Trophoblast cell (in vitro differentiated cells and primary cell): ENCODE measurements around the gene RNU1-1.
"Not testable (repeated sequence)": the region's sequence is repeated elsewhere in the genome, so short reads cannot be mapped to it uniquely, and the experiment has no call there.

ENCODE experiments used
- DNase-seq, 2 donors: peaks; one replicate each; pipeline ENCODE4 v3.0.0-alpha.2; 2016
- H2AFZ ChIP-seq: 2 replicates; pipeline ENCODE4 v1.6.1; 2013; ENCODE audit warnings: low read length, moderate library complexity, mild to moderate bottlenecking; ENCODE audit not compliant: insufficient read depth, poor library complexity
- H2AK5ac ChIP-seq: 2 replicates; pipeline ENCODE4 v1.6.1; 2013; ENCODE audit warnings: mild to moderate bottlenecking, low read length
- H2BK120ac ChIP-seq: 2 replicates; pipeline ENCODE4 v1.6.1; 2013; ENCODE audit warnings: low read length, mild to moderate bottlenecking, moderate library complexity; ENCODE audit not compliant: insufficient read depth, poor library complexity
- H2BK12ac ChIP-seq: 2 replicates; pipeline ENCODE4 v1.6.1; 2013; ENCODE audit warnings: mild to moderate bottlenecking, low read length, moderate library complexity
- H2BK5ac ChIP-seq: 2 replicates; pipeline ENCODE4 v1.6.1; 2013; ENCODE audit warnings: low read length, low read depth, moderate library complexity, mild to moderate bottlenecking; ENCODE audit not compliant: poor library complexity
- H3K14ac ChIP-seq: 2 replicates; pipeline ENCODE4 v1.6.1; 2013; ENCODE audit warnings: mild to moderate bottlenecking, low read length
- H3K18ac ChIP-seq: 2 replicates; pipeline ENCODE4 v1.6.1; 2013; ENCODE audit warnings: mild to moderate bottlenecking, low read length
- H3K23ac ChIP-seq: 2 replicates; pipeline ENCODE4 v1.6.1; 2013; ENCODE audit warnings: low read length
- H3K27ac ChIP-seq: 2 replicates; pipeline ENCODE4 v1.5.1; 2013; ENCODE audit warnings: low read depth, mild to moderate bottlenecking, inconsistent platforms, low read length, moderate library complexity
- H3K27me3 ChIP-seq: 2 replicates; pipeline ENCODE4 v1.6.1; 2013; ENCODE audit warnings: inconsistent platforms, mild to moderate bottlenecking, low read length, moderate library complexity; ENCODE audit not compliant: insufficient read depth
- H3K36me3 ChIP-seq, 2 experiments: 1 replicate in 1 of 2; 2 replicates in 1 of 2; pipeline ENCODE4 v1.6.1; 2013; ENCODE audit warnings: low read length in 2 of 2, mild to moderate bottlenecking in 2 of 2, moderate library complexity in 1 of 2; ENCODE audit not compliant: insufficient read depth in 2 of 2, control insufficient read depth in 1 of 2
- H3K4ac ChIP-seq: 2 replicates; pipeline ENCODE4 v1.6.1; 2013; ENCODE audit warnings: low read depth, mild to moderate bottlenecking, low read length, moderate library complexity
- H3K4me1 ChIP-seq, 2 experiments: 1 replicate in 1 of 2; 2 replicates in 1 of 2; pipeline ENCODE4 v1.6.1; 2013; ENCODE audit warnings: low read length in 2 of 2, mild to moderate bottlenecking in 2 of 2, moderate library complexity in 1 of 2; ENCODE audit not compliant: insufficient read depth in 2 of 2, control insufficient read depth in 1 of 2
- H3K4me2 ChIP-seq: 2 replicates; pipeline ENCODE4 v1.6.1; 2013; ENCODE audit warnings: inconsistent platforms, mild to moderate bottlenecking, low read length, moderate library complexity
- H3K4me3 ChIP-seq: 2 replicates; pipeline ENCODE4 v1.5.1; 2013; ENCODE audit warnings: mild to moderate bottlenecking, low read depth, low read length, inconsistent platforms
- H3K79me1 ChIP-seq: one replicate; pipeline ENCODE4 v1.6.1; 2013; ENCODE audit warnings: low read length
- H3K79me2 ChIP-seq: 2 replicates; pipeline ENCODE4 v1.6.1; 2013; ENCODE audit warnings: low read length, mild to moderate bottlenecking; ENCODE audit not compliant: control insufficient read depth, insufficient read depth, poor library complexity
- H3K9ac ChIP-seq: 2 replicates; pipeline ENCODE4 v1.6.1; 2013; ENCODE audit warnings: mild to moderate bottlenecking, low read length
- H3K9me3 ChIP-seq: 2 replicates; pipeline ENCODE4 v1.6.1; 2013; ENCODE audit warnings: low read depth, mild to moderate bottlenecking, control low read depth, inconsistent platforms, low read length; ENCODE audit not compliant: insufficient read depth
- H4K12ac ChIP-seq: 2 replicates; pipeline ENCODE4 v1.6.1; 2013; ENCODE audit warnings: low read depth, mild to moderate bottlenecking, low read length, moderate library complexity
- H4K8ac ChIP-seq: 2 replicates; pipeline ENCODE4 v1.6.1; 2013; ENCODE audit warnings: low read depth, mild to moderate bottlenecking, low read length, moderate library complexity
- H4K91ac ChIP-seq: one replicate; pipeline ENCODE4 v1.6.1; 2013; ENCODE audit warnings: low read depth, mild to moderate bottlenecking, low read length, moderate library complexity
- WGBS: extraction: QIAGEN DNeasy Blood & Tissue Kit; methylation state at CpG from one replicate; pipeline ENCODE4 v1.1.7; 2013; ENCODE audit warnings: missing lambda C conversion rate; ENCODE audit not compliant: insufficient read length, insufficient coverage; ENCODE audit errors: extremely low coverage; 5-methylcytosine and 5-hydroxymethylcytosine counted together

RNU1-1 gene

GRCh38 chr1:16518913-16519254, 4.8 kb upstream of the RNU1-1 start:
- H4K8ac ChIP-seq, H3K18ac ChIP-seq, H2AFZ ChIP-seq, DNase-seq, H2BK12ac ChIP-seq, H3K27ac ChIP-seq, H2BK120ac ChIP-seq, H3K4me1 ChIP-seq, H4K91ac ChIP-seq, H3K9ac ChIP-seq, H3K36me3 ChIP-seq, H3K4ac ChIP-seq, H3K4me3 ChIP-seq, H3K79me2 ChIP-seq, H3K4me2 ChIP-seq, H3K79me1 ChIP-seq, H2AK5ac ChIP-seq, H2BK5ac ChIP-seq, H4K12ac ChIP-seq, H3K14ac ChIP-seq, H3K23ac ChIP-seq, H3K9me3 ChIP-seq: not testable (repeated sequence)
- WGBS, result no CpG with 5 or more reads among the region's 3 CpGs
- H3K27me3 ChIP-seq, result peaks cover 10% of the 10 kb centered on the region

GRCh38 chr1:16516694-16517410, 2.8 kb upstream of the RNU1-1 start:
- WGBS, result no CpG with 5 or more reads among the region's 5 CpGs
- not testable (repeated sequence) for H3K23ac ChIP-seq, H2AK5ac ChIP-seq, H3K4me3 ChIP-seq, H2BK120ac ChIP-seq, H4K8ac ChIP-seq, H4K12ac ChIP-seq, H3K14ac ChIP-seq, H3K79me1 ChIP-seq, H3K27ac ChIP-seq, H3K9ac ChIP-seq, H3K79me2 ChIP-seq, H3K9me3 ChIP-seq, H3K4me2 ChIP-seq, H4K91ac ChIP-seq, H3K36me3 ChIP-seq, DNase-seq, H3K4me1 ChIP-seq, H3K18ac ChIP-seq, H3K4ac ChIP-seq, H2BK12ac ChIP-seq, H2BK5ac ChIP-seq, H2AFZ ChIP-seq
- H3K27me3 ChIP-seq, result peaks cover 10% of the 10 kb centered on the region

GRCh38 chr1:16513412-16514106, 526 bp downstream of the RNU1-1 start:
- not testable (repeated sequence) for H3K18ac ChIP-seq, H3K4me3 ChIP-seq, H4K8ac ChIP-seq, H2BK5ac ChIP-seq, H3K14ac ChIP-seq, H2BK120ac ChIP-seq, H3K27ac ChIP-seq, H3K4me1 ChIP-seq, H3K27me3 ChIP-seq, H2BK12ac ChIP-seq, H3K23ac ChIP-seq, H2AK5ac ChIP-seq, H3K36me3 ChIP-seq, H3K9ac ChIP-seq, H4K91ac ChIP-seq, H3K79me2 ChIP-seq, H3K4ac ChIP-seq, H4K12ac ChIP-seq, H3K79me1 ChIP-seq, H3K9me3 ChIP-seq, H2AFZ ChIP-seq
- peak; percentile 63 to 87 for DNase-seq
- WGBS, result no CpG with 5 or more reads among the region's 26 CpGs
- H3K4me2 ChIP-seq, result peak overlapping the region; percentile 55

- not testable (repeated sequence) for H3K4me3 ChIP-seq, H3K36me3 ChIP-seq, H4K91ac ChIP-seq, H3K9me3 ChIP-seq, H2AK5ac ChIP-seq, DNase-seq, H3K4me1 ChIP-seq, H3K27ac ChIP-seq, H3K4me2 ChIP-seq, H2BK5ac ChIP-seq, H3K9ac ChIP-seq, H3K23ac ChIP-seq, H3K79me2 ChIP-seq, H3K18ac ChIP-seq, H2BK120ac ChIP-seq, H3K14ac ChIP-seq, H3K4ac ChIP-seq, H3K27me3 ChIP-seq, H4K12ac ChIP-seq, H4K8ac ChIP-seq, H2BK12ac ChIP-seq, H2AFZ ChIP-seq, H3K79me1 ChIP-seq
- no CpG with 5 or more reads among the region's 15 CpGs for WGBS
Measured at GRCh38 chr1:16512624-16513411, 1.3 kb downstream of the RNU1-1 start.
